Heart left ventricle (tissue), 16 donors: Measurements from ENCODE around the gene RGS7. TPM values are rescaled to one million over a fixed set of nuclear protein-coding genes. Genes with fewer than 3 reads are reported as not detected.

Experiments
- ATAC-seq, 4 donors: fragments of 200-7000 bp; cut with Tn5 transposase; one replicate each; pipeline ENCODE4 v1.9.1; 2020 to 2022; ENCODE audit warnings: moderate library complexity in 4 of 4, mild to moderate bottlenecking in 3 of 4, moderate number of reproducible peaks in 1 of 4
- DNase-seq, 5 donors: peaks; one replicate each; pipeline ENCODE4 v3.0.0-alpha.2; 2020
- H3K27ac ChIP-seq, 12 donors: fragments of 200-600 bp; sonication (generic) in 4 of 12; one replicate each; pipeline versions ENCODE4 v1.5.0 to v1.8.0; 2016 to 2022; ENCODE audit warnings: mild to moderate bottlenecking in 2 of 12
- H3K27me3 ChIP-seq, 9 donors: fragments of 200-600 bp; sonication (generic) in 2 of 9; one replicate each; pipeline versions ENCODE4 v1.5.1 to v1.8.0; 2016 to 2022; ENCODE audit warnings: mild to moderate bottlenecking in 3 of 9
- H3K36me3 ChIP-seq, 9 donors: fragments of 200-600 bp; sonication (generic) in 2 of 9; one replicate each; pipeline versions ENCODE4 v1.5.0 to v1.8.0; 2018 to 2022; ENCODE audit warnings: mild to moderate bottlenecking in 2 of 9
- H3K4me1 ChIP-seq, 12 donors: fragments of 200-600 bp; sonication (generic) in 4 of 12; one replicate each; pipeline versions ENCODE4 v1.5.0 to v1.8.0; 2016 to 2022; ENCODE audit warnings: mild to moderate bottlenecking in 3 of 12
- H3K4me3 ChIP-seq, 12 donors: fragments of 200-600 bp; sonication (generic) in 4 of 12; one replicate each; pipeline versions ENCODE4 v1.5.0 to v1.8.0; 2017 to 2022; ENCODE audit warnings: mild to moderate bottlenecking in 9 of 12, moderate library complexity in 4 of 12
- H3K9me3 ChIP-seq, 12 donors: fragments of 200-600 bp; sonication (generic) in 4 of 12; one replicate each; pipeline versions ENCODE4 v1.5.0 to v1.8.0; 2016 to 2022; ENCODE audit warnings: mild to moderate bottlenecking in 1 of 12
- POLR2A ChIP-seq, 2 donors: fragments of 450-650 bp; IDR thresholded peaks; one replicate each; pipeline ENCODE4 v1.6.1; 2017; ENCODE audit warnings: antibody characterized with exemption in 2 of 2, mild to moderate bottlenecking in 2 of 2, moderate library complexity in 2 of 2
- WGBS, 4 donors: extraction: QIAGEN DNeasy Blood & Tissue Kit in 2 of 4; methylation state at CpG; one replicate each; pipeline versions ENCODE4 v1.1.5 to v1.1.7; 2013 to 2018; 5-methylcytosine and 5-hydroxymethylcytosine counted together
- intact Hi-C, 10 donors: fragments of 100-400 bp; cut with DNase I; formaldehyde crosslinking; loops; one replicate each; pipeline versions ENCODE4 v1.11.1 to v1.14.2; 2022
- polyA plus RNA-seq, 2 donors: library from polyadenylated mRNA; stranded (reverse); fragments of 200-250 nt; gene quantifications; one replicate each; pipeline ENCODE4 v1.2.3, GENCODE V29; 2013
- total RNA-seq, 9 donors: library from RNA; depleted of rRNA in 2 of 9; stranded (reverse); fragments of >200 nt in 2 of 9; fragmentation: NEBNext Ultra II Directional in 3 of 9; extraction: Animal tissue kit (Norgen Biotek cat#: 25700) in 3 of 9; gene quantifications; one replicate each; pipeline versions ENCODE4 v1.1.0 to v1.2.4, GENCODE V29; 2016 to 2023
- TF ChIP-seq, protein P1 (sequence below), 12 donors: fragments of 200-600 bp; sonication (generic) in 4 of 12; IDR thresholded peaks; one replicate each; pipeline versions ENCODE4 v1.5.0 to v1.8.0; 2018 to 2022; ENCODE audit warnings: antibody characterized with exemption in 12 of 12, mild to moderate bottlenecking in 5 of 12
- donor health status: ischemic (EF 13 %, LVEDD 7.1; RV severe dilation, severe dysfunction).
- donor health status: healthy with polysubstance abuse.
- donor health status: DM: no; HTN: yes; CAD: no.
- donor health status: DM: no; HTN: no; CAD: no.
- donor health status: ischemic (EF 25% LVEDD 6.9; RV normal size, moderate dysfunction).
- donor health status: ischemic (EF 25% LVEDD 5.7; RV mildly dilated, moderate dysfunction).
- donor health status: healthy.
- donor health status: DM: yes; HTN: yes; CAD: no.
- donor health status: ischemic (EF 35%, LVEDD 5.7; RV mildly dilated, moderate dysfunction).
- donor health status: nonischemic (EF 11% LVEDD 7.7; RV severe dilation, severe dysfunction).
- donor health status: DM: yes; HTN: yes; CAD: no.
- donor health status: PGD.
- donor health status: ischemic (EF 29% LVEDD 5.4; RV normal size, mild dysfunction).
- donor health status: nonischemic (EF 23%, LVEDD 6.1; RV moderate dilation, normal function).

Gene RGS7
- total and polyA plus RNA-seq, 11 donors: not detected

DNA sequence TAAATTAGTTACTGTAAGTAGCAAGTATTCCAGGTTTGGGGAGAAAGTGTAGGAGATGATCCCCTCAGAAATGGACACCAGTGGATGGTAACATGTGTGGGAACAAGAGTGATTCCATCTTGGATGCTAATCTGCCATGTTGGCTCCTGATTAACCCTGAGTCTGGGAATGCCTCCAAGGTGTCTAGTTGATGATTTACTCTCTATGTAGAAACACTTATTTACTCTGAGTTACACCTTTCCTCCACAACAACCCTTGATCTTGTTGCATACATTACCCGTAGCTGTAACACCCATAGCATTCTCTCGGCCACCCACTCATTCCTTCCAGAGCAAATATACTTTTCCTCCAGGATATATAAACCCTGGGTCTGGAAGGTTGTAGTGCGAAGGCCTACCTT, 429.2 kb downstream of the RGS7 start:
- WGBS, 4 donors: 71 to 89% (median 87%) methylated on average over 3 of the region's 3 CpGs
- Histone ChIP-seq H3K36me3 (no peaks in the 10 kb centered on the region), H3K27ac (no peak overlapping the region), H3K4me1 (no peaks in the 10 kb centered on the region), H3K27me3 (no peaks in the 10 kb centered on the region), H3K4me3 (no peak overlapping the region), H3K9me3 (peaks cover 0 to 15% (median 0%) of the 10 kb centered on the region in 12 donors)
- TF ChIP-seq, protein P1, sequence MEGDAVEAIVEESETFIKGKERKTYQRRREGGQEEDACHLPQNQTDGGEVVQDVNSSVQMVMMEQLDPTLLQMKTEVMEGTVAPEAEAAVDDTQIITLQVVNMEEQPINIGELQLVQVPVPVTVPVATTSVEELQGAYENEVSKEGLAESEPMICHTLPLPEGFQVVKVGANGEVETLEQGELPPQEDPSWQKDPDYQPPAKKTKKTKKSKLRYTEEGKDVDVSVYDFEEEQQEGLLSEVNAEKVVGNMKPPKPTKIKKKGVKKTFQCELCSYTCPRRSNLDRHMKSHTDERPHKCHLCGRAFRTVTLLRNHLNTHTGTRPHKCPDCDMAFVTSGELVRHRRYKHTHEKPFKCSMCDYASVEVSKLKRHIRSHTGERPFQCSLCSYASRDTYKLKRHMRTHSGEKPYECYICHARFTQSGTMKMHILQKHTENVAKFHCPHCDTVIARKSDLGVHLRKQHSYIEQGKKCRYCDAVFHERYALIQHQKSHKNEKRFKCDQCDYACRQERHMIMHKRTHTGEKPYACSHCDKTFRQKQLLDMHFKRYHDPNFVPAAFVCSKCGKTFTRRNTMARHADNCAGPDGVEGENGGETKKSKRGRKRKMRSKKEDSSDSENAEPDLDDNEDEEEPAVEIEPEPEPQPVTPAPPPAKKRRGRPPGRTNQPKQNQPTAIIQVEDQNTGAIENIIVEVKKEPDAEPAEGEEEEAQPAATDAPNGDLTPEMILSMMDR (IDR thresholded peaks at IDR 0.05): no peak
- TF ChIP-seq POLR2A (IDR thresholded peaks at IDR 0.05): no peak
- no peak for DNase-seq
- intact Hi-C loops: no loop called here
- no peak for ATAC-seq

DNA sequence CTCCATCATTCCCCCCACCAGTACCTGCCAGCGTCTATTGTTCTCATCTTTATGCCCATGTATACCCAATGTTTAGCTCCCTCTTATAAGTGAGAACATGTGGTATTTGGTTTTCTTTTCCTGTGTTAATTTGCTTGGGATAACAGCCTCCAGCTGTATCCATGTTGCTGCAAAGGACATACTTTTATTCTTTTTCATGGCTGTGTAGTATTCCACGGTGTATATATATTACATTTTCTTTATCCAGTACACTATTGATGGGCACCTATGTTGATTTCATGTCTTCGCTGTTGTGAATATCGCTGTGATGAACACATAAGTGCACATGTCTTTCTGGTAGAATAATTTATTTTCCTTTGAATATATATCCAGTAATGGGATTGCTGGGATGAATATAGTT, 431.7 kb downstream of the RGS7 start:
- WGBS, 4 donors: 81 to 87% (median 85%) methylated on average over 4 of the region's 4 CpGs
- Histone ChIP-seq H3K36me3 (no peaks in the 10 kb centered on the region), H3K4me1 (no peaks in the 10 kb centered on the region), H3K9me3 (peaks cover 0 to 28% (median 0%) of the 10 kb centered on the region in 12 donors), H3K27ac (no peak overlapping the region), H3K4me3 (no peak overlapping the region), H3K27me3 (no peaks in the 10 kb centered on the region)
- intact Hi-C loops: no loop called here
- DNase-seq (no peak), ATAC-seq (no peak)
- TF ChIP-seq, protein P1 (IDR thresholded peaks at IDR 0.05): no peak
- TF ChIP-seq POLR2A (IDR thresholded peaks at IDR 0.05): no peak

DNA sequence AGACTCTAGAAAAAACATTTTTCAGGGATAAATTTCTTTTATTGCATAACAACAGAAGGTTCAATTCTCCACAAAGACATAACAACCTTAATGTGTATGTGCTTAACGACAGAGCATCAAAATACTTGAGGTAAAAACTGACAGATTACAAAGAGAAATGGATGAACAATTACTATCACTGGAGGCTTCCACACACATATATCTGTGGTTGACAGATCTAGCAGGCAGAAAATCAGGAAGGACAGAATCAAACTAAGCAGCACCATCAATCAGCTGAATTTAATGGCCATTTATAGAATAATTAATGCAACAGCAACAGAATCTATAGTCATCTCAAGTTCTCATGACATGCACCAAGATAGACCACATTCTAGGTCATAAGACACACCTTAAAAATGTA, 439.0 kb downstream of the RGS7 start:
- ATAC-seq: no peak
- intact Hi-C loops: no loop called here
- Histone ChIP-seq H3K27ac (no peak overlapping the region), H3K36me3 (no peaks in the 10 kb centered on the region), H3K4me1 (no peaks in the 10 kb centered on the region), H3K9me3 (peaks cover 0 to 14% (median 0%) of the 10 kb centered on the region in 12 donors), H3K4me3 (no peak overlapping the region), H3K27me3 (no peaks in the 10 kb centered on the region)
- no peak for DNase-seq
- TF ChIP-seq, protein P1 (IDR thresholded peaks at IDR 0.05): no peak
- TF ChIP-seq POLR2A (IDR thresholded peaks at IDR 0.05): no peak
- WGBS, 4 donors: 74 to 94% (median 76%) methylated on average over 1 of the region's 1 CpG

DNA sequence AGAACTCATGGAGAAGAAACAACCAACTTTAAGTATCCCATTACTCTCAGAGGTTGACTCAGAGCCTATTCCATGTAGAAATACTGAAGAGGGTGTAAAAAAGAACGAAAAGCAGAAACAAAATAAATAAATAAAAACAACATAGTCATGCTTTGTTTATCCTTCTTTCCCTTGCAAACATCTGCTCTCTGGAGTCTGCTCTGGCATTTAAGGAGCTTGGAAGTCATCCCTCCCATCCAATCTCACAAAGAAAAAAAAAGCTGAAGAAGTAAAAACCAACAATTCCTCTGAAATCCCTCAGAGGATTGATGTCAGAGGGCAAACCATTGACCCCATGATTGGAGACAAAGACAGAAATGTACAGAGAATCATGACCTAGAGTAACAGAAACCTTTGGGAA, 442.5 kb downstream of the RGS7 start:
- intact Hi-C loops: no loop called here
- no peaks in the 10 kb centered on the region for H3K4me1 ChIP-seq
- WGBS, 4 donors: 39 to 58% (median 49%) methylated on average over 1 of the region's 1 CpG
- H3K9me3 ChIP-seq: no peaks in the 10 kb centered on the region
- ATAC-seq: no peak
- no peak overlapping the region for H3K4me3 ChIP-seq
- DNase-seq: no peak
- H3K27ac ChIP-seq: no peak overlapping the region
- no peaks in the 10 kb centered on the region for H3K27me3 ChIP-seq
- no peaks in the 10 kb centered on the region for H3K36me3 ChIP-seq
- no peak for TF ChIP-seq POLR2A (IDR thresholded peaks at IDR 0.05)

DNA sequence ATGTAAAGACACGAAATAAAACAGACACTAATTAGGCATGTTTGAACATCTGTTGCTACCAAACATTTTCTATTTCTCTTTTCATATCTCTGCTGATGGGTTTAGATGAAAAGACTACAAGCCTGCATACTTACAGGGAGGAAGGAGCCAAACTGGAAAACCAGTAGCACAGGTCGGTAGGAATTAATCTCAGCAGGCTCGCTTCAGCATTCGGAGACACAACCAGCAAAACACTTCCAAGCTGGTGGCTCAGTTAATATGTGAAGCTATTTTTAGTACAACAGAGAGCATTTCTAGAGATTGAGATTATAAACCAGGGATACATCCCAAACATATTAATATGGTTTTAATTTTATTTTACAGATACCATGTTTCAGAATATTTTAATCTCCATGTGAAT, 444.2 kb downstream of the RGS7 start:
- no peak for ATAC-seq
- Histone ChIP-seq H3K27me3 (no peaks in the 10 kb centered on the region), H3K4me1 (no peaks in the 10 kb centered on the region), H3K4me3 (no peak overlapping the region), H3K9me3 (no peaks in the 10 kb centered on the region), H3K27ac (no peak overlapping the region), H3K36me3 (no peaks in the 10 kb centered on the region)
- intact Hi-C loops: no loop called here
- 38 to 45% (median 42%) methylated on average over 4 of the region's 4 CpGs for WGBS, 4 donors
- DNase-seq: no peak
- TF ChIP-seq POLR2A (IDR thresholded peaks at IDR 0.05): no peak
- TF ChIP-seq, protein P1 (IDR thresholded peaks at IDR 0.05): no peak
